Caki2 (cell line): ENCODE data around the gene GLI3. TPM values are rescaled to one million over a fixed set of nuclear protein-coding genes. Genes with fewer than 3 reads are reported as not detected.

Experiments
- DNase-seq: peaks from one replicate; pipeline ENCODE4 v3.0.0-alpha.2; 2015; ENCODE audit warnings: low read depth
- in situ Hi-C: cut with HindIII; loops from 2 replicates; pipeline ENCODE4 v1.10.0; 2016; ENCODE audit warnings: low sequenced_read_pairs, low pct_unique_long_range_greater_than_20kb, mixed read lengths
- total RNA-seq: library from RNA; depleted of rRNA; stranded (reverse); fragments of >200 nt; shearing (Covaris generic); gene quantifications from 2 replicates; pipeline ENCODE4 v1.2.3, GENCODE V29; 2014; ENCODE audit warnings: low replicate concordance

GLI3 gene
- total RNA-seq, 1 experiment from 2014 or later: 1.8 TPM

DNA sequence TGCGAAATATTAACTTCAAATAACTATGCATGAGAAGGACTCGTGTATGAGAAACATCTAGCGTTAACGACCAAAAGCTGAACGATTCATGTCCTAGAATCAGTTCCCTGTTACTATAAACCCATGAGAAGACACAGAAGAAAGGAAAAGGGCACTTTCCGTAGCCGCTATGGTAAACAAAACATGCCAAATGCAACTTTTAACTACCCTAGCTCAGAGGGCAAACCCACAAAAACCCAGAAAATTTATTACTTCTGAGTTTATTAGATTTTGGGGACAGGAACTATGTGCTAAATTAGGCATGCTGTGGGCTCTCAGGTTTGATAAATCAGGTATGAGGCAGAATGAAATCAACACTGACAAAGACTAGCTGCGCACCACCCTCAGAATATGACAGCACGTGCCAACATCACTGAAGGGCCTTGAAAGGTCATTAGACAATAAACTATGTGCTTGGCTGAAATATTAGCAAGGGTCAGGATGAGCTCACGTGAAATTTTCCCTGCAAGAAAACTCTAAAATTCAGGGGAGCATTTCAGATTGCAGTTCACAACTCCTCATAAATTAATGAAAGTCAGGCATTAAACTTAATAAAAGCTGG, 102.6 kb downstream of the GLI3 start:
- in situ Hi-C loops: no loop called here
- DNase-seq: no peak

DNA sequence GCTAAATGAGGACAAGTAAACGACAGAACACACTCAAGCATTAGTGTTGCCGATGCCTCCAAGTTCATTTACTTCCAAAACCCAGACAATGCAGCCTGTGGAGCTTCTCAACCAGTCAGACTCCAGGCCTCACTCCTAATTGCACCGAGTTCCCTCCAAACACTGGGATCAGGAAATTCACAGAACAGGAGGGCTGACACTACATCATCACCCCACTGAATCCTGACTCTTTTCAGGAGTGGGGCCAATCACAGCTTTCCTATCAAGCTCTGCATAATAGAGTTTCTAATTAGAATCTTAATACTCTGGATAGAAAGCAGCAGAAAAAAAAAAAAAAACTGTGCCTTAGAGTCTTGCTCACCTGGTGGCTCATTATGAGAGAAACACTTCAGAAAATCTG, 103.7 kb downstream of the GLI3 start:
- no peak for DNase-seq
- in situ Hi-C loops: no loop called here

DNA sequence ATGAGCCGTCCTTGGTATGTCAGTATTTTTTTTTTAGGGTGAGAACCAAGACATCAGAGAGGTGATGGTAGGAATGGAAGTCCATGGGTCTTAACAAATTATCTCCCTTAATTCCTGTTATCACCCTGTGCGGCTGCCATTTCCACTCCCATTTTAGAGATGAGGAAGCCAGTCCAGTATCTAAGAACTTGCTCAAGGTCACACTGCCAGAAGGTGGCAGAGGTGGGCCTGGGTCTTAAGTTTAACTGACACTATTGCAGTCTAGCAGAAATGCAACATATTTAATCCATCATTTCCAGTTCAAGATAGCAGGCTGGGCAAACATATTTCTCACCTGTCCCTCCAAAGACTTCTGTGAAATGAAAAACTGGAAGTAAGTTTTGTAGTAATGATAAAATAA, 108.3 kb downstream of the GLI3 start:
- in situ Hi-C loops: no loop called here
- DNase-seq: no peak

DNA sequence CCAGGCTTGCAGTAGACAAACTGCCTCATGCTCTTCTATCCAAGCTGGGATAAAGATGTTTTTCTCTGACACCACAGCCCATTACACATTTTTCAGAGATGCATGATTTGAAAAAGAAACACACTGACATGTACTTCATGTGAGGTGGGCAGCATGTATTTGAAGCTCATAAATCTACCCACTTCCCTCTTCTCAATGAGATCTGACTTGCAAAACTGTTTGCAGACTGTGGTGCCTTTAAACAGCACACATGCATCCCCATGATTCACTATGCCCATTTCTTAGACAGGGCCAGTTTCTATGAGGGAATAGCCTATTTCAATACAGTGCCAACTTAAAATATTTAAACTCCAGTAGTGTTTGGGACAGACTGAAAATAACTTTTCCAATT, 109.8 kb downstream of the GLI3 start:
- in situ Hi-C loops: no loop called here
- DNase-seq: no peak

DNA sequence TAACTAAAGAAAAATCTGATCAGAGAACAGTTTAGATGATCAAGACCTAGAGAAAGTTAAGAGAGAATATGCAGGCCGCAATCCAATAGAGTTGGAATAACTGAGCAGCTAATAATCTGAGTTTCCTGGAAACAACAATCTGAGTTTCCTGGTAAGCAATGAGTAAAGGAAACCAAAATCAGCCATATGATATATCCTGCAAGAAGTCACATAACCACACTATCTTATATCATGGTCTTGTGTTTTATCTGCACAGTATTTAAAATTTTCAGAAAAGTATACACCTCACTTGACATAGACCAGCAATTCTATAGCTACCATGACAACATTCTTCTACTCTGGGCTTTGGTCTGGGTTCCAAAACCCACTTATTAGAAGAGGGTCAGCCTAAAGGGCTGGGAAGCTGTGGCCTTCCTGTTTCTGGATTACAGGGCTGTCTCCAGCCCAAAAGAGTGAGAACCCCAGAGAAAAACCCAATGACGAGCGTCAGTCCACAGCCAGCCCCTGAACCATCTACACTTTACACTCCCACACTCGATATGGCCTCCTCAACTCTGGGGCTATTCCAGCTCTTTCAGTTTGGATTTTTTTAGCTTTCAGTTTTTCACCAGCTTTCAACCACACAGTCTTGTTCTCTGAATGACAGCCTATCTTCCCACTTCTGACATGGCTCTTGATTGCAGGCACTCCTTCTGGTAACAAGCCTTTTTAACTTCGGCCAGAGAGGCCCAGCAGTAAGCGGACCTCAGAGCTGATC, 110.4 kb downstream of the GLI3 start:
- in situ Hi-C loops: no loop called here

DNA sequence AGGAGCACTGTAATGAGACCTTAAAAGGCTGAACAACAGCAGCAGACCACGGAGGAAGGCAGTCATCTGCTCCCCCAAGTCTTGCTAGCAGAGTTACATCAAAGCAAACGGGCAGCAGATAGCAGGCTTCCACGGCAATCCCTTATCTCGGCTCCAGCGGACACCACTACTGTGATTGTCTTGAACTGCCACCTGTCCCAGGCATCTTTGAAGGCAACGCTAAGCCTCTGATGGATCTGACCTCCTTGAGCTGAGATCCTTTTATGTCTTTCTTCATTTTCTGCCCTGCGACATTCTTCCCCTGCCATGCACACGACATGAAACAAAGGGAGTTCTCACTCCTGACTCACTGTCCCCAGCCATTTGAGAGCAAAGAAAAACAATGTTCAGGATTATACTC, 111.7 kb downstream of the GLI3 start:
- in situ Hi-C loops: no loop called here

More for the DNA sequence above, 110.4 kb downstream of the GLI3 start:
- no peak for DNase-seq

DNA sequence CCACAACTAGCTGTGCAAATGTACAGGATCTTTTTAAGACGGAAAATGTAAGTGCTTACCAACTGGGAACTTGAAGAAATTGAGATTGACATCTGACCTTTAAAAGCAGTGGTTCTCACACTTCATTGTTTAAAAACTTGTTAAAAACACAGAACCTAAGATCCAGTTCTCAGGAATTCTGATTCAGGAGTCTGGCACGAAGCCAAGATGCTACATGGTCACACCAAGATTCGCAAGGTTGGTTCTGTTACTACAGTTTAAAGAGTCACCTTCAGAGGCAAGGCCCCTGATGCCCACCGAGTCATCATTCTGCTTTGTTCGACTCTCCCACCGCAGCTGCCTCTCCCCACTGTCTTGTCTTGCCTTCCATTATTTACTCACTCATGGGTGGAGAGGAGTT, 113.3 kb downstream of the GLI3 start:
- in situ Hi-C loops: no loop called here
- DNase-seq: peak; percentile 16

More for the DNA sequence above, 111.7 kb downstream of the GLI3 start:
- DNase-seq: no peak

DNA sequence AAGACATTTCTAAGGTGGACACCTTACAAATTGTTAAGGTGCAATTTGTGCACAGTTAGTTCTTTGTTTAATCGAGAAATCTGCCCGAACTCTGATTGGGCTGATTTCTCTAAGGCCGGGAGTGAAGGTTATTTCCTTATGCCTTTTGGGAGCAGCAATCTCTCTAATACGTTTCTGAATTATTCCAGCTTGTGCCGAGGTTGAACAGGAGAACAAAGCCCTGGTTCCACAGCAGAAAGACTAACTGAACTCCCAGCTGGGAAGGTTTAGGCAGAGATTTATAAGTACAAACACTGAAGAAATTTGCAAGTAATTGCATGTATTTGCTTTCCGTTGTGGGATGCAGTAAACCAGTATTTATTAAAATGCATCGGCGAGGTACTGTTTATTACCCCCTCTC, 116.8 kb downstream of the GLI3 start:
- DNase-seq: no peak
- in situ Hi-C loops: no loop called here

DNA sequence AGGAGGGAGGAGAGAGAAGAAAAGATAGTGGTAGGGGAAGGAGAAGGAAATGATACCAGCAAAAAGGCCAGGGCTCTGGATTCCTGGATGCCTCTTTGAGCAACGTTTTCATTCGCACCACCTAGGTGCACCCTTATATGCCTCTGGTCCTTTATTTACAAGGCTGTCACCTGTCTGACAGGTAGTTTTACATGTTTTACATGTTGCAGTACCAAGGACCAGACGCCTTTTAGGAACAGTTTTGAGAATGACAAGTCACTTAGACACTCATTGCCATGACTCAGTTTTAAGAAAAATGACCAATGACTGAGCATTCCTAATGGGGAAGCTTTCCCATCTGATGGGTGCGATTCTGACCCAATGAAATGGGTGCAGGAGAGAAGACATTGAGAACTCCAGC, 119.8 kb downstream of the GLI3 start:
- no peak for DNase-seq
- in situ Hi-C loops: no loop called here

DNA sequence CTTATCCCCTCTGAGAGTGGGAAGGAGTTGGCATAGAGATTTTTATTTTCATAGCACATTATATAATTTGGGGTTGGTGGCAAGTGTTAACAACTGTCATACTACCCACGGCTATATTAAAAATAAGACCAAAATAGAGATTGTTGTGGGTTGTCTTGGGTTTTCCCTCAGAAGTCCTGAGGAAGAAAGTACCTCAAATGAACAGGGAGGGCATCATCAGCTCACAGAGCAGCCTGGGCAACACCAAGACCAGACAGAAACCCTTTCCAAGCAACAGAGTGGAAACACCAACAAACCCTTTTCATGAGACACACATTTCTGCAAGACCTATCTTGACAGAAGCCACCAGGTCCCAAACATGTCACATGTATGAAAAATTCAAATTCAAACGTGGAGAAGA, 121.2 kb downstream of the GLI3 start:
- in situ Hi-C loops: no loop called here
- DNase-seq: no peak

DNA sequence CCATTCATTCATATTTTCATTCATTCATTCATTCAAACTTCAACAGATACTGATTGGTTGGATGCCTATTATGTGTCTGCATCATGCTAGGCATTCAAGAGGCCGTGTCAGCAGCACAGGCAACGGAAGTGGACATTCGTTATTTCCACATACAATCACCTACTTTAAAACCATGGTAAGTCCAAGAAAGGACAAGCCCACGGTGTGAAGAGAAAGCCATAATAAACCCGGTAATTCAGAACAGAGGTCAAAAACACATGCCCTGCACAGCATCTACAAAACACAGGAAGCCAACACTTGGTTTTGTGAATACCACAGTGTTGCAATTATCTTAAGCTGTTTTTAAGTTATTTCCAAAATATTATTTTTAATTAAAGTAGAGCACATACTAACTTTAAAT, 126.7 kb downstream of the GLI3 start:
- in situ Hi-C loops: no loop called here

DNA sequence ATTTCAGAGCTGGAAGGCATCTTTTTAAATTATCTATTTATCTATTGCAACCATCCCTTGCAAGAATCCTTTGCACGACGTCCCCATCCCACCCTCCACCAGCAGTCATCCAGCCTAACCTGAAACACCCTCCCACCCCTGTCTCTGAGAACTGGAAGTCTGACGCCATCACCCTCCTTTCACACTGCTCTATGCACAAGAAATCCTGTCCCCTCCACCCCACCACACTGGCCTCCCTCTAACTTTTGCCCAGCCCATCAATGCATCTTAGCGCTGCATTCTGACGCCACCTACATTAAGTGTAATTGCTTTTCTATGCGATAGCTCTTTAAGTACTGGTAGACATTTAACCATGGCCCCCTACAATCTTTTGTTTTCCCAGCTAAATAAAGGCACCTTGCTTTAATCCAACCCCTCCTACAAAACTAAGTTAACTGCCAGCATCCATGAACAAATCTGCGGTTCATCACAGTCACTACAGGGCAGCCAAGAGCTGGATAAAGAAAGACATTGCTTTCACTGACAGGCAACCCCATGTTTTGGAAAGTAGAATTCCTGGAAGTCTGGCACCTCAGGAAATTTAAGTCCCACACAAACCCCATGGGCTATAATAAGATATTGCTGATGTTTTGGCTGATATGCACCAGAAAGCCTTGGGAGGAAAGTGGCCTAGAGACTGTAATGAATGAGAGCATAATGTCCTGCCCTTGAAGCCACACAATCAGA, 128.0 kb downstream of the GLI3 start:
- DNase-seq: no peak
- in situ Hi-C loops: no loop called here

More for the DNA sequence above, 126.7 kb downstream of the GLI3 start:
- DNase-seq: no peak

DNA sequence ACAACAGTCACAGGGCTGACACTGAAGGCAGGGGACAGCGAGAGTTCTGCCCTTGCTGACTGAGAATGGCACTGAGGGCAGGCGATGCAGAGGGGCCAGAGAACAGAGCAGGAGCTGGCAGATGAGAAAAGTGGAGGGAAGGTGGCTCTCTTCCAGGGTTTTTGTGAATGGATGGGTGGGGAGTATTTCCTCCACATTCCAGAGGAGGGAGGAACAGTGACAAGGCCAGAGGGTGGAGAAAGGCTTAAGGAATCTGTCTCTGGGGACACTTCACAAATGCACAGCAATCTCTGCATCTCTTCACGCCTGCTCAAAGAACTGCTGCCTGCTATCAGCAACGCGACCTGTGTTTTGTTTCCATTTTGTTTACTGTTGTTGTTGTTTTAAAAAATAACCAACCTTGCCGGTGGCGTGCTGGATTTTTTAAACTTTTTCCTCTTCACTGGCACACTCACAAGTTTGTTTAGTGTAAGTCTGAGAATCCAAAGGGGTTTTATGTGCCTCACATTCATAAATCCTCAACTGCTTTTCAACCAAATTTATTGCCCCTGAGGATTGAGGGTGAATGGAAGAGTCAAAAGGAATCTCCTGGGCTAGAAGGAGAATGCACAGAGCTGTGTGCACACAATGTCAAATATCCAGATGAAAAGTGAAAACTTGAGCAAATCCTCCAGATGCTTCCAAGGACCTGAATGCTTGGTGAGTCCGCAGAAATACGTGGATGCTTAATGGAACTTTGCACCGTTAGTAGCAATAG, 129.3 kb downstream of the GLI3 start:
- in situ Hi-C loops: no loop called here
- peak; percentile 23 for DNase-seq

DNA sequence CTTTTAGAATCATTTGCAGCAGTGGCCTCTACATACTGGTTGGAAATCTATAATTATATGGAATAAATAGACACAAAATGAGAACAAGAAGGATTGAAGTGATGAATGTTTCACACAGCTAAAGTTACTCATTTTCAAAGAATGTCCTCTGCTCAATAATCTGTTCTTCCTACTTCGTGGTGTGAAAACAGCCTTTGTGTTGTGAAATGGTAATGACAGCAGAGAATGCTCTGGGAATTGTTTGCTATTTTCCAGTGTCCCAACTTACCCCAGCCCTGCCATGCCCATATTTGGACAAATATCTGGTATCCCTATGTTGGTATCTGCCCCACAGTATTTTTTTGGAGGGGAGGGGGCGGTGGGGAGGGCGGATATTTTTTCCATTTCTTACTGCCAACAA, 130.4 kb downstream of the GLI3 start:
- no peak for DNase-seq
- in situ Hi-C loops: no loop called here

DNA sequence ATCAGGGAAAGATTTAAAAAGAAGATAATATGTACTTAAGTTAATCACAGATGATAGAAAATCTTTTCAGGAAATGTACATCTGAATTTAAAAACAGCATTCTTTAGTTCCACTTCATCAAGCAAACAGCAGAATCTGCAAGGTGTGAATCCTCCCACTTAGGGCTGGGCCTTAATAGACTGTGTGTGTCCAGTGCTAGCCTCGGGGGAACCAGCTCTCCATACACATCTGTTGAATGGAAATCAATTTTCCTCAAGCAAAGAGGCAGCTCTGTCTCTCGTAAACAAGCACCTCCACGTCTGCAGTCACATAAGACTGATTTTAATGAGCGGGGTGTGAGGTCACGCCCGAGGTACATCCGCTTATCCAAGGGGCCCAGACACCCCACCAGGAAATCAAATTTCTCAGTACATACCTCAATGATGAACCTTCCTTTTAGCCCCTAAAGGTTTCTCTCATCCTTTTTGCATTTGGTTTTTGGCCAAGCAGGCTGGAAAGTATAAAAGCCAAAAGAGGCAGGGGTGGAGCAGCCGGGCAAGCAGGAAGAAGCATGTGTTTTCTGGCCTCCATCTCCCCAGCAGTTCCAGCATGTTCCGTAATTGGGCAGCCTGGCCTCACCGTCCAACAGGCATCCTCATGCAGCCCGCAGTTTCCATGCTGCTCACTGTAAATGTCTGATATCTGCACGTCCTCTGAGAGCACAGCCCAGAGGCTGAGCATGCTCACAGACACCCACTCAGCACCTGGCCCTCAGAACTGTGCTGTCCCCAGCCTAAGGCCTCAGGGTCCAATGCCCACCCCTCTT, 131.3 kb downstream of the GLI3 start:
- in situ Hi-C loops: no loop called here
- DNase-seq: no peak

DNA sequence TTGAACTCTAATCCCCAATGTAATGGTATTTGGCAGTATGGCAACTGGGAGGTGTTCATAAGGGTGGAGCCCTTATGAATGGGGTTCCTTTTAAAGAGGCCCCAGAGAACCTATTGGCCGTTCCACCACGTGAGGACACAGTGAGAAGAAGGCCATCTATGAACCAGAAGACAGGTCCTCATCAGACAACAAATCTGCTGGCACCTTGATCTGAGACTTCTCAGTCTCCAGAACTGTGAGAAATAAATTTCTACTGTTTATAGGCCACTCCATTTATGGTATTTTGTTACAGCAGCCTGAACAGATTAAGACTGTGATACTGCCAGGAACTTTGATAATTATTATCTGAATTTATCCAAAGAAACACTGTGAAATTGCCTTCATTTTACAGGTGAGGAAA, 132.3 kb downstream of the GLI3 start:
- in situ Hi-C loops: no loop called here
- no peak for DNase-seq

DNA sequence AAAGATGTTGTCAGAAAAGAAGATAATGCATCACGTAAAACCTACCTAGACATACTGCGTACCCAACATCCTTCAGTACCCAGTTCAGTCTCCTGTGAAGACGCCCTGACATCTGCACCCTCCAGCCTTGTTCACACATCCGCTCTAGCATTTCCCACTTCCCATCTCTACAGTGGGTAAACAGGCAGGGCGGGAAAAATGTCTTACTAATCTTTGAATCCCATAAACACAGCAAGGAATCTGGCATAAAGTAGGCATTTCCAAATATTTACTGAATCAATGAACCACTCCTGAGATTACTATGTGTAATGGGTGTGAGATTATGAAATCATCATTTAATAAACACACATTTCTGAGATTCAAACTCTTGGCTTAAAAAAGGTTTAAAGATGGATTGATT, 132.8 kb downstream of the GLI3 start:
- in situ Hi-C loops: no loop called here
- DNase-seq: no peak

DNA sequence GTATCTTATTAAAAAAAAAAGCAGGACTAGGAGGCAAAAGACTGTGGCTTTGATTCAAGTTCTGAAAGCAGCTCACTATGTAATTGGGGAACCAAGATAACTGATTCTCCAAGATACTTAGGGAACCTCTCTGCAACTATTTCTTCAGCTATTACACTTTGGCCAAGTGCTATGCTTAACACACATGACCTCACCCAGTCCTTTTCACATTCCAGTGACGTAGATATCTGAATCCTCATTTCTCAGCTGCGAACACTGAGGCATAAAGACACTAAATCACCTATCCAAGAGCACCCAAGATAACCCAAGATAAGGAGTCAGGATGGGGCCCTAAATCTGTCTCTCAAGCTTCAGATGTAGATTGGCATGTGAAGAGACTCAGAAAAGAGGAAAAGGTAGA, 133.6 kb downstream of the GLI3 start:
- in situ Hi-C loops: no loop called here
- DNase-seq: no peak
